GM13976 (cell line): ENCODE results near the gene TBC1D4.
"Not testable (repeated sequence)": the region's sequence is repeated elsewhere in the genome, so short reads cannot be mapped to it uniquely, and the experiment has no call there.

ENCODE experiments used
- DNase-seq: peaks from one replicate; pipeline ENCODE4 v3.0.0; 2012; ENCODE audit warnings: low spot score
- in situ Hi-C: fragments of 300-500 bp; cut with MboI; formaldehyde crosslinking; loops from one replicate; pipeline ENCODE4 v1.12.0; 2022; ENCODE audit warnings: low sequenced_read_pairs, mixed read lengths, inconsistent platforms; ENCODE audit not compliant: unreplicated experiment
- TF ChIP-seq, protein P1 (sequence below): IDR thresholded peaks from 2 replicates; pipeline ENCODE4 v1.5.1; 2012; ENCODE audit warnings: borderline replicate concordance, mild to moderate bottlenecking; ENCODE audit not compliant: insufficient read depth; ENCODE audit errors: extremely low read depth, missing control alignments, control extremely low read depth

Gene TBC1D4

DNA sequence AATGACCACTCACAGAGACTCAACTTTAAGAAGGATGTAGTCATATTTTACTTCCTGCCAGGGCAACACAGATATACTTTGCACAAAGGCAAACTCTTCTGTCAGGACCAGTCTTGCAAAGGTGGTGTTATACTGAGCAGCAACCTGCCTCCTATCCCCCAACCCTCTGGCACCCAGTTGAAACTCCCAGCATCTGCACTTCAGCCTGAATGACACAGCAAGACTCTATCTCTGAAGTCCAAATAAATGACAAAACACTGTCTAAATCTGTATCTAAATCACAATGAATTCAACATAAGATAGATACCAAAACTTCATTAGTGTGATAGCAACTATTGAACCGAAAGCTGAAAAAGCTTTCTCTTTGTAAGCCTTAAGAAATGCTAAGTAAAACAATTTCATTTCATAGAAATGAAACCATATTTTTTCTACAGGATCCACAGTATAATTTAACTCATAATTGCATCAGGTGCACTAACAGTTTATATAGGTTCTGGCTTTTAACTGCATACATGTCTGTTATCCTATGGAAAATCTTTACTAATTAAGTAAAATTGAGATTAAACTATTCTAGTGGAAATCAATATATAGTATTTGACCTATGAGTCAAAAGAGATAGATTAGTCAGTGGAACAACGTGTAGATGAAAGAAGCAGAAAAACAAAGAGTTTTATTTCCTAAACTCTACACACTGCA lies 163.7 kb downstream of the TBC1D4 start:
- TF ChIP-seq, protein P1, sequence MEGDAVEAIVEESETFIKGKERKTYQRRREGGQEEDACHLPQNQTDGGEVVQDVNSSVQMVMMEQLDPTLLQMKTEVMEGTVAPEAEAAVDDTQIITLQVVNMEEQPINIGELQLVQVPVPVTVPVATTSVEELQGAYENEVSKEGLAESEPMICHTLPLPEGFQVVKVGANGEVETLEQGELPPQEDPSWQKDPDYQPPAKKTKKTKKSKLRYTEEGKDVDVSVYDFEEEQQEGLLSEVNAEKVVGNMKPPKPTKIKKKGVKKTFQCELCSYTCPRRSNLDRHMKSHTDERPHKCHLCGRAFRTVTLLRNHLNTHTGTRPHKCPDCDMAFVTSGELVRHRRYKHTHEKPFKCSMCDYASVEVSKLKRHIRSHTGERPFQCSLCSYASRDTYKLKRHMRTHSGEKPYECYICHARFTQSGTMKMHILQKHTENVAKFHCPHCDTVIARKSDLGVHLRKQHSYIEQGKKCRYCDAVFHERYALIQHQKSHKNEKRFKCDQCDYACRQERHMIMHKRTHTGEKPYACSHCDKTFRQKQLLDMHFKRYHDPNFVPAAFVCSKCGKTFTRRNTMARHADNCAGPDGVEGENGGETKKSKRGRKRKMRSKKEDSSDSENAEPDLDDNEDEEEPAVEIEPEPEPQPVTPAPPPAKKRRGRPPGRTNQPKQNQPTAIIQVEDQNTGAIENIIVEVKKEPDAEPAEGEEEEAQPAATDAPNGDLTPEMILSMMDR, result no peak
- no peak for DNase-seq
- in situ Hi-C loops, result no loop called here

- no peak for DNase-seq
- in situ Hi-C loops, result no loop called here
- TF ChIP-seq, protein P1, result no peak
Measured at GRCh38 chr13:75316427-75316826, 165.5 kb downstream of the TBC1D4 start.

DNA sequence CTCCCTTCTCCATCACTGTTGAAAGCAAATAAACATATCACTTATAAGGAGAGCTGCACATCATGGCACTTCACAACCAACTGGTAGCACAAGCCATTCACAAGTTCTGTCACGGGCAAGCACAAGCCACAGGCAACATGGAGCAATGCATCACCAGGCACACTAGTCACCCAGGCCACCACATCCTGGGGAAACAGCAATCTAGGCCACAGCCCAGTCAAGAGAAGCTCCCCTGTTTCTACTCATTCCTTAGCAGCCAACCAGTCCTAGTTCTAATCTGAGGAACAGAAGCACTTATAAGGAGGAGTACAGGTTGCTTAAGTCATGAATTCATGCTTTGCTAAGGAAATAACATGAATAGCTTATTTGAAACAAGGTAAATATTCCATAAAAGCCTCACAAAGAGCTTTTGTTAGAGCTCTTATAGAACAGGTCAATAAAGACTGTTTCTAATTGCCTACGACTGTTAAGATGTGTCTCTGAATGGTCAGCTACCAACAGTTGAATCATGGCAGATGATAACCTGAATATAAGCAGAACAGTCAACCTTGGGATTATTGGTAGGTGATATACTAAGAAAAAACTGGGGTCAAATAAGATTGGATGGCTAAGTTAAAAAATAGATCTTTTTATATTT lies 169.0 kb downstream of the TBC1D4 start:
- TF ChIP-seq, protein P1, result no peak
- DNase-seq, result no peak
- in situ Hi-C loops, result no loop called here

DNA sequence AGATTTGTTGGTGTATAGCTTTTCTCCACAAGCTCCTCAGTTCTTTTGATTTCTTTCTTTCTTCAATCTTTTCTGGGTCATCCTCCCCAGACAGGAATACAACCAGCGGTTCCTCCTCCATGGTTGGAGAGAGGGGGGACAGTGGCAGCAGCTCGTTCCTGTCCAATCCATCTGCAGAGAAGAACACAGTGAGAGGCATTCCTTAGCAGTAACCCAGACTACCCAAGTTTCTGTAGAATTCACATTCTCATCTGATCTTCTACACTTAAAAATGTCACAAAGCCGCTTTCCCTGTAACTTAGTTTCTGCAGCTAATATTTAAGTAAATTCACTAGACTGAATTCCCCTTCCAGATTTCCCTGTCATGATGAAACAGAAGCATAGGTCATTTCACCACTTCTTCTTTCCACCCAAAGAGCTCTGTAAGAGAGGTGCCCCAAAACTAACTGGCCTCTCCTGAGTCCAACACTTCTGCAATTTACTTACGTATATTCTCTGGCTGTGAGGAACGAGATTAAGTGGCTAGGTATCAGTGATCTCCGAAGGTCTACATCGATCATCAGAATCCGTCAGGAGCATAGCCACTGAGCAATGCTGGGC lies 171.9 kb downstream of the TBC1D4 start:
- TF ChIP-seq, protein P1, result no peak
- DNase-seq, result no peak
- in situ Hi-C loops, result no loop called here

- TF ChIP-seq, protein P1, result no peak
- in situ Hi-C loops, result no loop called here
Measured at GRCh38 chr13:75308222-75308621, 173.7 kb downstream of the TBC1D4 start.

DNA sequence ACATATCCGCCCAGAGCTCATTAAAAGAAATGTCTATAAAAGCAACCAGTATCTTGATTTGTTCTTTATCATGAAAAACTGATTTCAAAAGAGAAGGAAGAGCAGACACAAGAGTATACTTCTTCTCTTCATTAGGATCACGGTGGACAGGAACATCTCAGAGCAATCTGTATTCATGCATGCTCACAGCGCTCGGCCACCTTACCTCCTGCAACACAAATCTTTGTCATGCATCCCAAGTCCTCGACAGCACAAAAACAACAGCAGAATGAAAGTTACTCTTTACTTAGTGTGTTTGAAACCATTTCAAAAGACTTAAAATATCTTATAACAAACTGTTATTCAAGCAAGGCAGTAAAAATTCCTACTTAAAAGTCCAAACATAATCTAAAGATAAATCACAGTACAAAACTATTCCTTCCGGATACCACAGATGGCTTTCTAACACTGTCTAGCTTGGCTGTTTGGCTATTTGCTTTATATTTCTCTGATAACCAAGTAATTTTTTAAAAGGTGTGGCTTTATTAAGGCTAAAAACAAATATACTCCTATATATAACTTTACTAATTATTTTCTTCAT lies 174.5 kb downstream of the TBC1D4 start:
- TF ChIP-seq, protein P1, result no peak
- DNase-seq, result no peak
- in situ Hi-C loops, result no loop called here

More at GRCh38 chr13:75308222-75308621, 173.7 kb downstream of the TBC1D4 start:
- DNase-seq, result no peak

- in situ Hi-C loops, DNase-seq: not testable (repeated sequence)
Measured at GRCh38 chr13:75306967-75307366, 175.0 kb downstream of the TBC1D4 start.
